Daoy (cell line): ENCODE data around the gene KLF7. TPM values are rescaled to one million over a fixed set of nuclear protein-coding genes. Genes with fewer than 3 reads are reported as not detected.

ENCODE experiments used
- DNase-seq: peaks from one replicate; pipeline ENCODE4 v3.0.0-alpha.2; 2015; ENCODE audit warnings: low read depth
- total RNA-seq: library from RNA; depleted of rRNA; stranded (reverse); fragments of >200 nt; shearing (Covaris generic); gene quantifications from 2 replicates; pipeline ENCODE4 v1.2.3, GENCODE V29; 2014

Gene KLF7
- total RNA-seq, 1 experiment from 2014 or later = 10.7 TPM

GRCh38 chr2:207149249-207150213, 16.2 kb downstream of the KLF7 start:
- DNase-seq = no peak

- DNase-seq = peak; percentile 34
Observed at GRCh38 chr2:207148020-207148419, 17.7 kb downstream of the KLF7 start.

- no peak for DNase-seq
Observed at GRCh38 chr2:207144173-207144785, 21.5 kb downstream of the KLF7 start.

- peak; percentile 27 for DNase-seq
Observed at GRCh38 chr2:207143215-207144172, 22.3 kb downstream of the KLF7 start.

GRCh38 chr2:207142461-207142860, 23.3 kb downstream of the KLF7 start:
- peak; percentile 18 for DNase-seq

- DNase-seq = no peak
Observed at GRCh38 chr2:207141386-207141785, 24.4 kb downstream of the KLF7 start.

DNA sequence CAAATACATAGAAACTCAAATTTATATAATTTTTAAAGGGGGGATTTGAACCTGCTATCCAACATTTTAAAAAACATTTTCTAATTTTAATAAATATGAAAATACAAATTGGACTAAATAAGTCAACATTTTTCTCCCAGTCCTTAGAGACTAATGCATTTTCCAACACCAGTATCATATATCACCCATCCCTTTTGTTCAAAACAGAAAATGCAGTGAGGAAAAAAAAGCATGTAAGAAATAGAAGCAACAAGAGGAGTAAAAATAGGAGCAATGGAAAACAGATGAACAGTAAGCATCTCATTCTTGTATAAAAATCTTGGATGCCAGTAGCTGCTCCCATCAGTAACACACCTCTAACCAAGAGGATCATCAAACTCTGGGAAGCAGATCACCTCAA, 25.5 kb downstream of the KLF7 start:
- no peak for DNase-seq

DNA sequence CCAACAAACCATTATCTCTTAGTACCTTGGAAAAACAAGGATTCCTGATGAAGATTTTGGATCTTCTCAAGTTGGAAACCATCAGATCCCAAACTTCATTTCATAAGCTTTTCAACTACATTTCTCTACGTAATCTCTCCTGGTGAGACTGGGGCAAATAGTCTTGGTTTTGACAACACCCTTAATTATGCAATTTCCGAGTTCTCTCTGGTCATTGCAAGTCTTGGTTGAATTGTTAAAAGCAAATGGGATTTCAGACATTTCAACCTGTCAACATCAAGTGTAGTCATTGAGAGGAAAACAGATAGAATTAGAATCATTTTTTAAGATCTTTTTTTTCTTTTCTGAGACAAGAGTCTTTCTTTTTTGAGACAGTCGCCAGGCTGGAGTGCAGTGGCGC, 26.2 kb downstream of the KLF7 start:
- no peak for DNase-seq

DNA sequence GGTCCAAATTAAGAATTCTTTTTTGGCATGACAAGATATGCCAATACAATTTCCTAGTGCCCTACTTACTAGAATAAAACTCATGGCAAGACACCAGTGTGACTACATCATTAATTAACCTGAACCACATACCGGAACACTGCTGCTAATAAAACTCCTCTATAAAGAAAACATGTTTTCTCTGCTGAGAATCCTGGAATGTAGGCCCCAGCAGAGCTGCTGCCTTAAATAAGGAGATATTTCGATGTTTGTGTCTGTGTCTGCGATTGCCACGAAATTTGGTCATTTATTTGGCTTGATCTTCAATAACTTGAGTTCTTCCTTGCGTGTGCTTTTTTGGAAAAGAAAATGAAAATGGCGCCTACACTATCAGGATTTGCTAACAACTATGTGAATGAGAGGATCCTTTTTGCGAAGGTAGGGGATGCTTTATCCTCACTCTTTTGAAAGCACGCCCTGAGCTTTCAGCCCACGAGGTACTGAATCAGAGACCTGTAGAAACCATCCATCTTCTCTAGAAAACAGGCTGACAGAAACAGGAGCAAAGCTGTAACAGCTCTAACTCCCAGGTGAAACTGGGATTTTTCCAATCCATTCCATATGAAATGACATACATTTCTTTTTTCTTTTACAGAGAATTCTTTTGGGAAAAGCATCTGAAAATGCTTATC, 27.0 kb downstream of the KLF7 start:
- no peak for DNase-seq

DNA sequence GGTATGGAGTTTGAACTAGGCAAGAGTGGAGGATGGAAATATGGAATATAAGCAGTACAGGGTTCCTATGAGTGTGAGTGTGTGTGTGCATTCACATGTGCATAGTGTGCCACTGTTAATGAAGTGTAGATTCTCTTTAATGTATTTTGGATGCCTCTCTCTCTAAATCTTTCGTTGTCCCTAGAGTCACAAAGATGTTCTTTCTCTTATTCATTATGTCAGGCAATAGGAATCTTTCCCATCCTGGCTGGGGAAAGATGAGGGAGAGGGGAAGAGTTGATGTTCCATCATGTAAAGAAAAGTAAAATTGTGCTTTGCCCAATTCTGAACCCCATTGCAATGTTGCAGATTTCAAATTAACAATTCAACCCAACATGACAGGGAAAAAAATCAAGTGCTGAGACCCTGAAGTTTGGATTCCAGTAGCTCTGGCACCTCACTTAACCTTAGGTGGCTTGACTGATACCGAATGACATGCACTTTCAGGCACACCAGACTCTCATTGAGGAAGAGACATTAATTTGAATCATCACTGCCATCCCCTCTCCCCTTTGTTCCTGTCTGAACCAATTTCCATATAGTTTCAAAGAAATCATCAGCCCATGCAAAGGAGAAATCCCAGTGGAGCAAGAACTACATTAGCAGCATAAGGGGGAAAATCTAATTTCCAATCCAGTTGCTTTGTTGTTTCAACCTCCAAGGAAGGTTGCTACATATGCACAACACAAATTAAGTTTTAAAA, 28.0 kb downstream of the KLF7 start:
- no peak for DNase-seq

- DNase-seq = no peak
Observed at GRCh38 chr2:207136874-207137273, 28.9 kb downstream of the KLF7 start.

- no peak for DNase-seq
Observed at GRCh38 chr2:207135801-207136457, 29.8 kb downstream of the KLF7 start.

- no peak for DNase-seq
Observed at GRCh38 chr2:207135340-207135739, 30.4 kb downstream of the KLF7 start.

GRCh38 chr2:207133820-207134519, 31.8 kb downstream of the KLF7 start:
- peak; percentile 93 for DNase-seq

DNA sequence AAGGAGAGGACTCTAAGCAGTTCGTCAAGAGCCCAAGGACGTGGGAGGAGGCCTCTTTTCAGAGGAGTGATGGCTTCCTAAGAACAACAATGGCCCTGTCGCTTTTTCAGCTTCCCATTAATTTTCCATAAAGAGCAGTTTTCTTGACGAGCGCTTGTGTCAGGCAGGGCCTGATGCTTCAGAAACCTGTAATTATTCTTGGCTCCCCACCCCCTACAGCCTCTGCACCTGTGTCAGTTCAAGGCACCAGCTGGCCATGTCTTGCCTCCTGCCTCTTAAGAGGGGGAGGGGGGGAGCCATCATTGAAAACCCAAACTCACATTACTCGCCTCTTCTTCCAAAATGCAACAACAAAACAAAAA, 32.3 kb downstream of the KLF7 start:
- no peak for DNase-seq

DNA sequence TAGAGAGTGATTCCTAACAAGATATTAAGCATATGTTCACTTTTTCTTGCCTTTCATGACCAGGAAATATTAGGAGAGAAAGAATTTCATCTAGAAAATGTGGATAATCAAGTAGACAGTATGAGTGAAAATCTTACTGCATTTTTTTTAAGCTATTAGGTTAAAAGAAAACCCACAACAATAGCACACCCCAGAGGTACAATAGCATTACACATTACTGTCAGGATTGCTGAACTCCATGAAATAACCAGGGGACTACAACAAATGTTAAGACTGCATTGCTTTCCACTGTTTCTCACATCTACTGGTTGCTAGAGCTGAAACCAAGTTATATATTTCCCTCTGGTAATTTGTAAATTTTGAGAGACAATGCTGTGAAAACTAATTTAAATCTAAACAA, 33.7 kb downstream of the KLF7 start:
- DNase-seq = no peak

DNA sequence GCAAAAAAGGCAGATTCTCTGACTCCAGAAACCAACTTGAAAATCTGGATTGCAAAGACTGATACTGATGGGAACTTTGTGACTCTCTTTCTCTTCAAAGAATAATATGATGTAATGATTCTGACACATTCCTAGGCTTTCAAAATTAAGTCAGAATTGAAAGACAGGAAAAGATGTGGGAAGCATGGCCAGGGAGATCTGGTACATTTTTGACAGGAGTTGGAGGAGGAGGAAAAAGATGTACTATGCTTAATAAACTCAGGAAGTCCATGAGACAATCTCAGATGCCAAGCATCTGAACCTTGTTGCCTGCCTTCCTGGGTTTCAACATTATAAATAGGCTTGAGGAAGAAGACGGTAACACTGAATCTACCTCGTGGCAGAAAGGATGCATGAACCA, 34.2 kb downstream of the KLF7 start:
- DNase-seq = no peak

DNA sequence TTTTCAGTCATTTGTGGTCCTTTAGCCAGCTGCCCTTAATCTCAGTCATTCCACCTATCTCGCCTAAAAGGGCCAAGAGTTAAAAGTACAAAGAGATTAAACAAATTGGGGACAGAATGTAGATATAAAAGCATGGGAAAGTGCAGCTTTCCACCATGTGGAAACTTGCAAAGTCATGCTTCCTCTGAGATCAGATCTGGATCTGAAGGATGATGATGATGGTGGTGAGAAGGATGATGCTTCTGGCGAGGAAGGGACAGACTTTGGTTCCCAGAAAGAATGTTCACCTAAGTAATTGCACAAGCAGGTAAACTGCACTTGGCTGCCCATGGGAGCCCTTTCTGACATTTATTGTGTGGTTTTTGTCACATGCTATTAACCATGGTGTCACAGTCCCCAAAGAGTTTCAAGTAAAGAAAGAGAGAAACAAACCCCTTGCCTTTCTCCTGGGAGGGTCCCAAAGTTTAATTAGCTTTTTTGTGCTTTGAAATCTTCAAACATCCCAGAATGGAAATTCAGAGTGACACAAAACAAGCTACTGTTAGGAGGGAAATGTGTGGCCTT, 34.7 kb downstream of the KLF7 start:
- no peak for DNase-seq

GRCh38 chr2:207129821-207130220, 35.9 kb downstream of the KLF7 start:
- DNase-seq = no peak
